Mesendoderm (in vitro differentiated cells): ENCODE measurements around the gene SLFN14.
A peak's percentile ranks its signal among the peaks of the same experiment; 100 is the strongest.
"Not testable (repeated sequence)": the region's sequence is repeated elsewhere in the genome, so short reads cannot be mapped to it uniquely, and the experiment has no call there.

Experiments
- DNase-seq: peaks from one replicate; pipeline ENCODE4 v3.0.0; 2013
- H2AK5ac ChIP-seq: 2 replicates; pipeline ENCODE4 v1.6.1; 2013; ENCODE audit warnings: low read length, inconsistent platforms
- H2BK120ac ChIP-seq: 2 replicates; pipeline ENCODE4 v1.6.1; 2013; ENCODE audit warnings: low read depth, mild to moderate bottlenecking, low read length, moderate library complexity, mixed read lengths
- H2BK15ac ChIP-seq: replicated peaks from 2 replicates; pipeline ENCODE4 v1.6.1; 2013; ENCODE audit warnings: low read depth, mild to moderate bottlenecking, moderate library complexity
- H2BK5ac ChIP-seq: 2 replicates; pipeline ENCODE4 v1.6.1; 2013; ENCODE audit warnings: low read length, inconsistent platforms
- H3K18ac ChIP-seq: 2 replicates; pipeline ENCODE4 v1.6.1; 2013; ENCODE audit warnings: mild to moderate bottlenecking, low read length, mixed read lengths
- H3K23ac ChIP-seq: one replicate; pipeline ENCODE4 v1.6.1; 2013; ENCODE audit warnings: low read length
- H3K27ac ChIP-seq: 2 replicates; pipeline ENCODE4 v1.5.1; 2013; ENCODE audit warnings: low read depth, mild to moderate bottlenecking, inconsistent platforms, low read length, moderate library complexity
- H3K27me3 ChIP-seq: 2 replicates; pipeline ENCODE4 v1.6.1; 2013; ENCODE audit warnings: low read length, control low read depth, mild to moderate bottlenecking, inconsistent platforms; ENCODE audit not compliant: insufficient read depth, poor library complexity
- H3K36me3 ChIP-seq: 2 replicates; pipeline ENCODE4 v1.6.1; 2013; ENCODE audit warnings: low read length, inconsistent platforms; ENCODE audit not compliant: control insufficient read depth, insufficient read depth
- H3K4ac ChIP-seq: one replicate; pipeline ENCODE4 v1.6.1; 2013; ENCODE audit warnings: low read depth, mild to moderate bottlenecking, low read length, moderate library complexity
- H3K4me1 ChIP-seq: 2 replicates; pipeline ENCODE4 v1.6.1; 2013; ENCODE audit warnings: low read depth, low read length, inconsistent platforms; ENCODE audit not compliant: control insufficient read depth
- H3K4me2 ChIP-seq: 2 replicates; pipeline ENCODE4 v1.6.1; 2013; ENCODE audit warnings: low read length
- H3K4me3 ChIP-seq: 2 replicates; pipeline ENCODE4 v1.5.1; 2013; ENCODE audit warnings: mild to moderate bottlenecking, low read length
- H3K56ac ChIP-seq: one replicate; pipeline ENCODE4 v1.6.1; 2013; ENCODE audit warnings: low read length
- H3K79me1 ChIP-seq: 2 replicates; pipeline ENCODE4 v1.6.1; 2013; ENCODE audit warnings: low read length, inconsistent platforms
- H3K79me2 ChIP-seq: 2 replicates; pipeline ENCODE4 v1.6.1; 2013; ENCODE audit warnings: mild to moderate bottlenecking, low read length; ENCODE audit not compliant: control insufficient read depth, insufficient read depth
- H3K9ac ChIP-seq: 2 replicates; pipeline ENCODE4 v1.6.1; 2013; ENCODE audit warnings: low read length, inconsistent platforms
- H4K5ac ChIP-seq: one replicate; pipeline ENCODE4 v1.6.1; 2013; ENCODE audit warnings: low read length
- H4K8ac ChIP-seq: one replicate; pipeline ENCODE4 v1.6.1; 2013; ENCODE audit warnings: low read depth, mild to moderate bottlenecking, control low read depth, low read length, moderate library complexity
- WGBS: extraction: QIAGEN DNeasy Blood & Tissue Kit; methylation state at CpG from one replicate; pipeline ENCODE4 v1.1.7; 2013; ENCODE audit warnings: low lambda C conversion rate, missing lambda C conversion rate; ENCODE audit not compliant: insufficient coverage; ENCODE audit errors: extremely low coverage; 5-methylcytosine and 5-hydroxymethylcytosine counted together

SLFN14 gene

GRCh38 chr17:35569405-35569804 lies 8.8 kb upstream of the SLFN14 start:
- WGBS, result no CpG with 5 or more reads among the region's 2 CpGs
- no peak overlapping the region for H3K4me3 ChIP-seq
- no peak for DNase-seq

GRCh38 chr17:35568561-35568960 lies 7.9 kb upstream of the SLFN14 start:
- Histone ChIP-seq H3K4me3 (peak overlapping the region; percentile 57), H3K23ac (no peak overlapping the region), H3K18ac (no peak overlapping the region), H2BK15ac (no peak overlapping the region), H3K9ac (peak overlapping the region; percentile 64), H2BK5ac (no peak overlapping the region), H3K27me3 (no peaks in the 10 kb centered on the region), H2BK120ac (no peak overlapping the region), H4K8ac (no peak overlapping the region), H3K79me1 (peaks cover 6% of the 10 kb centered on the region), H3K56ac (peak overlapping the region; percentile 92), H3K4me2 (peak overlapping the region; percentile 18), H3K79me2 (peaks cover 18% of the 10 kb centered on the region), H3K4ac (no peak overlapping the region), H3K36me3 (no peaks in the 10 kb centered on the region), H2AK5ac (no peak overlapping the region), H4K5ac (no peak overlapping the region), H3K27ac (no peak overlapping the region), H3K4me1 (no peaks in the 10 kb centered on the region)
- no CpG with 5 or more reads among the region's 15 CpGs for WGBS
- DNase-seq, result peak; percentile 48

More at GRCh38 chr17:35569405-35569804, 8.8 kb upstream of the SLFN14 start:
- Histone ChIP-seq H2AK5ac (no peak overlapping the region), H3K9ac (no peak overlapping the region), H2BK15ac (no peak overlapping the region), H3K4ac (no peak overlapping the region), H3K23ac (no peak overlapping the region), H3K4me2 (peak overlapping the region; percentile 18), H2BK120ac (no peak overlapping the region), H3K36me3 (no peaks in the 10 kb centered on the region), H3K4me1 (no peaks in the 10 kb centered on the region), H3K56ac (no peak overlapping the region), H3K79me2 (peaks cover 18% of the 10 kb centered on the region), H2BK5ac (no peak overlapping the region), H4K5ac (no peak overlapping the region), H3K79me1 (peaks cover 6% of the 10 kb centered on the region), H3K18ac (no peak overlapping the region), H3K27me3 (no peaks in the 10 kb centered on the region), H4K8ac (no peak overlapping the region), H3K27ac (no peak overlapping the region)

- WGBS, result 100% methylated on average over 1 of the region's 11 CpGs
- no peak overlapping the region for H3K9ac ChIP-seq
- peak overlapping the region; percentile 59 for H3K56ac ChIP-seq
- no peak overlapping the region for H3K4me2 ChIP-seq
- H3K27ac ChIP-seq, result no peak overlapping the region
- no peak overlapping the region for H4K8ac ChIP-seq
- no peak overlapping the region for H2BK120ac ChIP-seq
- peak overlapping the region; percentile 44 for H4K5ac ChIP-seq
- no peak overlapping the region for H2AK5ac ChIP-seq
- no peak overlapping the region for H2BK15ac ChIP-seq
- H3K23ac ChIP-seq, result no peak overlapping the region
- peaks cover 18% of the 10 kb centered on the region for H3K79me2 ChIP-seq
- H3K18ac ChIP-seq, result no peak overlapping the region
- peak overlapping the region; percentile 20 for H3K4ac ChIP-seq
- peaks cover 6% of the 10 kb centered on the region for H3K79me1 ChIP-seq
- H2BK5ac ChIP-seq, result no peak overlapping the region
- no peaks in the 10 kb centered on the region for H3K4me1 ChIP-seq
- no peaks in the 10 kb centered on the region for H3K27me3 ChIP-seq
- no peak overlapping the region for H3K4me3 ChIP-seq
- H3K36me3 ChIP-seq, result no peaks in the 10 kb centered on the region
- no peak for DNase-seq
Observed at GRCh38 chr17:35566968-35567367, 6.3 kb upstream of the SLFN14 start.

- H3K4me3 ChIP-seq, H3K27me3 ChIP-seq, DNase-seq, H3K4ac ChIP-seq, H4K5ac ChIP-seq, H3K4me1 ChIP-seq, H4K8ac ChIP-seq, H3K56ac ChIP-seq, H2BK15ac ChIP-seq, H3K9ac ChIP-seq, H3K23ac ChIP-seq, H2BK120ac ChIP-seq, H2AK5ac ChIP-seq, H3K18ac ChIP-seq, H3K27ac ChIP-seq, H3K36me3 ChIP-seq, H2BK5ac ChIP-seq, H3K4me2 ChIP-seq, H3K79me1 ChIP-seq, H3K79me2 ChIP-seq: not testable (repeated sequence)
- no CpG with 5 or more reads among the region's 16 CpGs for WGBS
Observed at GRCh38 chr17:35563181-35563580, 2.6 kb upstream of the SLFN14 start.

- no peak for DNase-seq
- no CpG with 5 or more reads among the region's 2 CpGs for WGBS
Observed at GRCh38 chr17:35559495-35560210, 966 bp downstream of the SLFN14 start.

GRCh38 chr17:35557353-35557752 lies 3.3 kb downstream of the SLFN14 start:
- no peak overlapping the region for H3K4ac ChIP-seq
- H2BK5ac ChIP-seq, result no peak overlapping the region
- no peak overlapping the region for H3K56ac ChIP-seq
- H3K36me3 ChIP-seq, result no peaks in the 10 kb centered on the region
- no peak overlapping the region for H3K4me3 ChIP-seq
- H4K5ac ChIP-seq, result no peak overlapping the region
- no peak overlapping the region for H2BK15ac ChIP-seq
- H3K4me1 ChIP-seq, result no peaks in the 10 kb centered on the region
- no peak overlapping the region for H3K9ac ChIP-seq
- H4K8ac ChIP-seq, result no peak overlapping the region
- H3K79me2 ChIP-seq, result no peaks in the 10 kb centered on the region
- H3K27ac ChIP-seq, result no peak overlapping the region
- DNase-seq, result no peak
- no peak overlapping the region for H3K18ac ChIP-seq
- H2AK5ac ChIP-seq, result no peak overlapping the region
- no peaks in the 10 kb centered on the region for H3K27me3 ChIP-seq
- no peaks in the 10 kb centered on the region for H3K79me1 ChIP-seq
- no CpG with 5 or more reads among the region's 3 CpGs for WGBS
- H3K4me2 ChIP-seq, result no peak overlapping the region
- H2BK120ac ChIP-seq, result no peak overlapping the region
- no peak overlapping the region for H3K23ac ChIP-seq

More at GRCh38 chr17:35559495-35560210, 966 bp downstream of the SLFN14 start:
- Histone ChIP-seq H3K27ac (no peak overlapping the region), H3K27me3 (no peaks in the 10 kb centered on the region), H3K4me2 (no peak overlapping the region), H2BK5ac (no peak overlapping the region), H3K56ac (no peak overlapping the region), H3K23ac (no peak overlapping the region), H3K4me1 (no peaks in the 10 kb centered on the region), H3K79me2 (no peaks in the 10 kb centered on the region), H2BK15ac (no peak overlapping the region), H4K5ac (no peak overlapping the region), H3K79me1 (no peaks in the 10 kb centered on the region), H3K9ac (no peak overlapping the region), H3K4me3 (no peak overlapping the region), H2AK5ac (no peak overlapping the region), H3K18ac (no peak overlapping the region), H3K36me3 (no peaks in the 10 kb centered on the region), H2BK120ac (no peak overlapping the region), H4K8ac (no peak overlapping the region), H3K4ac (no peak overlapping the region)
